Left ventricle myocardium inferior (tissue), 1 donor: ENCODE data around the gene OGFOD1. TPM values are rescaled to one million over a fixed set of nuclear protein-coding genes. Genes with fewer than 3 reads are reported as not detected.

Source experiments
- DNase-seq: peaks from one replicate; pipeline ENCODE4 v3.0.0-alpha.2; 2020
- H3K27ac ChIP-seq: fragments of 200-600 bp; replicated peaks from 2 replicates; pipeline ENCODE4 v1.8.0; 2021
- H3K27me3 ChIP-seq: fragments of 200-600 bp; 2 replicates; pipeline ENCODE4 v1.8.0; 2021; ENCODE audit warnings: low read depth
- H3K36me3 ChIP-seq: fragments of 200-600 bp; 2 replicates; pipeline ENCODE4 v1.8.0; 2021
- H3K4me1 ChIP-seq: fragments of 200-600 bp; 2 replicates; pipeline ENCODE4 v1.8.0; 2021
- H3K4me3 ChIP-seq: fragments of 200-600 bp; 2 replicates; pipeline ENCODE4 v1.8.0; 2021; ENCODE audit warnings: mild to moderate bottlenecking, moderate library complexity
- H3K9me3 ChIP-seq: fragments of 200-600 bp; replicated peaks from 2 replicates; pipeline ENCODE4 v1.8.0; 2021
- intact Hi-C: fragments of 100-400 bp; cut with micrococcal nuclease; formaldehyde crosslinking; loops from one replicate; pipeline ENCODE4 v1.11.0; 2022
- total RNA-seq: library from RNA; stranded (reverse); fragmentation: NEBNext Ultra II Directional; extraction: Animal tissue kit (Norgen Biotek cat#: 25700); gene quantifications from one replicate; pipeline ENCODE4 v1.2.1, GENCODE V29; 2021
- TF ChIP-seq, protein P1 (sequence below): fragments of 200-600 bp; IDR thresholded peaks from 2 replicates; pipeline ENCODE4 v1.8.0; 2021; ENCODE audit warnings: antibody characterized with exemption, mild to moderate bottlenecking, borderline replicate concordance
- donor health status: DM: no; HTN: yes; CAD: no; lungs with severe emphysema.

OGFOD1 gene
- total RNA-seq, 1 donor from 2014 or later: 35.4 TPM

DNA sequence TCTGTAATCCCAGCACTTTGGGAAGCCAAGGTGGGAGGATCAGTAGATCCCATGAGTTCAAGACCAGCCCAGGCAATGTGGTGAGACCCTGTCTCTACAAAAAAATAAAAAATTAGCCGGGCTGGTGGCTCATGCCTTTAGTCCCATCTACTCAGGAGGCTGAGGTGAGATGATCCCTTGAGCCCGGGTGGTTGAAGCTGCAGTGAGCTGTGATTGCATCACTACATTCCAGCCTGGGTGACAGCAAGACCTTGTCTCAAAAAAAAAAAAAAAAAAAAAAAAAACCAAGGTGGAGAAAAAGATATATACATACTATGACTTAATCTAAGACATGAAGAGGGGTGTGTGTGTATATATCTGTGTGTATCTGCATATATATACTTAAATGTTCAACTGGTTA is 41.8 kb downstream of the OGFOD1 start:
- peaks cover 64% of the 10 kb centered on the region for H3K36me3 ChIP-seq
- TF ChIP-seq, protein P1, sequence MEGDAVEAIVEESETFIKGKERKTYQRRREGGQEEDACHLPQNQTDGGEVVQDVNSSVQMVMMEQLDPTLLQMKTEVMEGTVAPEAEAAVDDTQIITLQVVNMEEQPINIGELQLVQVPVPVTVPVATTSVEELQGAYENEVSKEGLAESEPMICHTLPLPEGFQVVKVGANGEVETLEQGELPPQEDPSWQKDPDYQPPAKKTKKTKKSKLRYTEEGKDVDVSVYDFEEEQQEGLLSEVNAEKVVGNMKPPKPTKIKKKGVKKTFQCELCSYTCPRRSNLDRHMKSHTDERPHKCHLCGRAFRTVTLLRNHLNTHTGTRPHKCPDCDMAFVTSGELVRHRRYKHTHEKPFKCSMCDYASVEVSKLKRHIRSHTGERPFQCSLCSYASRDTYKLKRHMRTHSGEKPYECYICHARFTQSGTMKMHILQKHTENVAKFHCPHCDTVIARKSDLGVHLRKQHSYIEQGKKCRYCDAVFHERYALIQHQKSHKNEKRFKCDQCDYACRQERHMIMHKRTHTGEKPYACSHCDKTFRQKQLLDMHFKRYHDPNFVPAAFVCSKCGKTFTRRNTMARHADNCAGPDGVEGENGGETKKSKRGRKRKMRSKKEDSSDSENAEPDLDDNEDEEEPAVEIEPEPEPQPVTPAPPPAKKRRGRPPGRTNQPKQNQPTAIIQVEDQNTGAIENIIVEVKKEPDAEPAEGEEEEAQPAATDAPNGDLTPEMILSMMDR: no peak
- H3K27me3 ChIP-seq: no peaks in the 10 kb centered on the region
- no peak overlapping the region for H3K4me3 ChIP-seq
- intact Hi-C loops: no loop called here
- H3K4me1 ChIP-seq: peaks cover 3% of the 10 kb centered on the region
- no peak for DNase-seq
- H3K9me3 ChIP-seq: no peaks in the 10 kb centered on the region
- no peak overlapping the region for H3K27ac ChIP-seq

- intact Hi-C loops: no loop called here
- Histone ChIP-seq H3K4me1 (peaks cover 3% of the 10 kb centered on the region), H3K27ac (no peak overlapping the region), H3K36me3 (peaks cover 70% of the 10 kb centered on the region), H3K27me3 (no peaks in the 10 kb centered on the region), H3K4me3 (no peak overlapping the region), H3K9me3 (no peaks in the 10 kb centered on the region)
- DNase-seq: no peak
- TF ChIP-seq, protein P1: no peak
Observed at GRCh38 chr16:56493815-56494214, 42.5 kb downstream of the OGFOD1 start.

DNA sequence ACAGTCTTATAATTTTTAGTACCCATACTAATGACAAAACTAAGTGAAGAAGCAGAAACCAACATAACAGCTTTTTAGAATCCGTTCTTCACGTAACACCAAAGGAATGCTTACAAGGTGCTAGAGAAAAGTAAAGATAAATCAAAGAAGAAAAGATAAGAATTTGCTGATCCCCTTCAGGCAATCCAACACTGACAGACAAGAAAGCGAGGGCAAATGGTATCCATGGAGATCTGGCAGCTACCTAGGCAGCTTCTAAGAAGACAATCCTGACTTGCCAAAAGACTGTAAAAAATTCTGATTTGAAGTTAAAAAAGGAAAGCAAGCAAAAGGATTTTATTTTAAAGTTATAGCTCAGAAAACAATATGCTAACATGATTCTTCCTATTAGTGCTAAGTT is 53.8 kb downstream of the OGFOD1 start:
- Histone ChIP-seq H3K4me3 (no peak overlapping the region), H3K27me3 (no peaks in the 10 kb centered on the region), H3K4me1 (no peaks in the 10 kb centered on the region), H3K27ac (no peak overlapping the region), H3K36me3 (peaks cover 98% of the 10 kb centered on the region), H3K9me3 (no peaks in the 10 kb centered on the region)
- TF ChIP-seq, protein P1: no peak
- intact Hi-C loops: loop anchor here (10.0 kb wide), 1 partner anchor 740 kb away; the partner anchor contains the start of gene ARL2BP
- DNase-seq: no peak

- intact Hi-C loops: loop anchor here (10.0 kb wide), 1 partner anchor 738 kb away; the partner anchor contains the start of gene ARL2BP
- Histone ChIP-seq H3K36me3 (peaks cover 96% of the 10 kb centered on the region), H3K27ac (peak overlapping the region; percentile 25)
Observed at GRCh38 chr16:56506941-56507340, 55.6 kb downstream of the OGFOD1 start.

GRCh38 chr16:56510544-56510943 is 59.2 kb downstream of the OGFOD1 start:
- DNase-seq: no peak
- peaks cover 72% of the 10 kb centered on the region for H3K36me3 ChIP-seq
- TF ChIP-seq, protein P1: no peak
- no peak overlapping the region for H3K4me3 ChIP-seq
- H3K9me3 ChIP-seq: no peaks in the 10 kb centered on the region
- H3K27ac ChIP-seq: no peak overlapping the region
- no peaks in the 10 kb centered on the region for H3K27me3 ChIP-seq
- intact Hi-C loops: loop anchor here (5.0 to 10.0 kb wide), 2 partner anchors 94 to 192 kb away; partner anchors contain the start of gene MT2A
- peaks cover 15% of the 10 kb centered on the region for H3K4me1 ChIP-seq

More at GRCh38 chr16:56506941-56507340, 55.6 kb downstream of the OGFOD1 start:
- no peaks in the 10 kb centered on the region for H3K27me3 ChIP-seq
- TF ChIP-seq, protein P1: no peak
- no peak overlapping the region for H3K4me3 ChIP-seq
- no peaks in the 10 kb centered on the region for H3K9me3 ChIP-seq
- DNase-seq: no peak
- H3K4me1 ChIP-seq: peaks cover 7% of the 10 kb centered on the region

DNA sequence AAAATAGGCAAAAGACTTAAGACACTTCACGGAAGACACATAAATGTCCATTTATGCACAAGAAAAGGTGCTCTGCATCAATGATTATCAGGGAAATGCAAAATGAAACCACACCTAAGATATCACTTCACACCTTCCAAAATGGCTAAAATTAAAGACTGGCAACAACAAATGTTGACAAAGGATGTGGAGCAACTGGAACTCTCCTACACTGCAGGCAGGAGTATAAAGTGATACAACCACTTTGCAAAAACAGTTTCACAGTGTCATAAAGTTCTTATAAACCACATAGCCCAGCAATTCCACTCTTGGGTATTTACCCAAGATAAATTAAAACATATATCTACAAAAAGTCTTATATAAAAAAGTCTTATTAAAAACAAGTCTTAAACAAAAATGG is 60.7 kb downstream of the OGFOD1 start:
- Histone ChIP-seq H3K4me3 (no peak overlapping the region), H3K9me3 (no peaks in the 10 kb centered on the region), H3K27me3 (no peaks in the 10 kb centered on the region), H3K36me3 (peaks cover 59% of the 10 kb centered on the region), H3K4me1 (peaks cover 30% of the 10 kb centered on the region), H3K27ac (no peak overlapping the region)
- no peak for DNase-seq
- TF ChIP-seq, protein P1: no peak
- intact Hi-C loops: loop anchor here (5.0 to 10.0 kb wide), 2 partner anchors 93 to 190 kb away; partner anchors contain the start of gene MT2A
